ENCODE results near the gene TAS2R13.

TAS2R13 gene

GRCh38 chr12:10909462-10909861 lies at the start of gene TAS2R13:
TSS of gene TAS2R13 (minus strand) at chr12:10909562. CDS start at chr12:10909298, 264 bp downstream.
- DNase-seq: no peak
- Histone ChIP-seq H3K9me3 (ENCODE audit: insufficient read depth, low read length, severe bottlenecking) (peaks cover 5% of the 10 kb centered on the region), H3K27ac (ENCODE audit: low read length) (no peak within 1 kb of the TSS), H2AFZ (ENCODE audit: low read depth, low read length) (no peak within 1 kb of the TSS), H3K36me3 (ENCODE audit: insufficient read depth, low read length) (peaks cover 3% of the 10 kb centered on the region; the same call in 1 of the 2 replicates), H3K27me3 (ENCODE audit: insufficient read depth, low read length, poor library complexity) (no peaks in the 10 kb centered on the region), H3K4me2 (ENCODE audit: insufficient read depth, low read length) (no peak within 1 kb of the TSS), H3K79me2 (ENCODE audit: insufficient read depth, low read length) (no peaks in the 10 kb centered on the region; the same call in 1 of the 2 replicates), H4K20me1 (ENCODE audit: insufficient read depth, low read length) (no peaks in the 10 kb centered on the region), H3K9ac (ENCODE audit: low read depth, low read length) (no peak within 1 kb of the TSS), H3K4me3 (ENCODE audit: low read depth in 1 of 2, low read length in 2 of 2) (no peak within 1 kb of the TSS), H3K4me1 (ENCODE audit: insufficient read depth, low read length) (no peaks in the 10 kb centered on the region)
- no peak for ATAC-seq (ENCODE audit: insufficient read depth, low read depth)
- TF ChIP-seq EZH2 (IDR thresholded peaks at IDR 0.05; ENCODE audit: borderline replicate concordance, low read depth, low read length, severe bottlenecking): no peak
- TF ChIP-seq CTCF (IDR thresholded peaks at IDR 0.05; ENCODE audit: borderline replicate concordance, extremely low read depth, low read length, poor library complexity, severe bottlenecking): no peak

GRCh38 chr12:10957741-10958140 lies 48.4 kb upstream of the TAS2R13 start:
- Histone ChIP-seq H3K27ac (ENCODE audit: low read length) (no peak overlapping the region), H3K4me3 (ENCODE audit: low read depth in 1 of 2, low read length in 2 of 2) (no peak overlapping the region), H2AFZ (ENCODE audit: low read depth, low read length) (no peak overlapping the region), H3K4me2 (ENCODE audit: insufficient read depth, low read length) (no peak overlapping the region), H3K36me3 (ENCODE audit: insufficient read depth, low read length) (no peaks in the 10 kb centered on the region), H3K9me3 (ENCODE audit: insufficient read depth, low read length, severe bottlenecking) (peaks cover 2% of the 10 kb centered on the region), H3K27me3 (ENCODE audit: insufficient read depth, low read length, poor library complexity) (no peaks in the 10 kb centered on the region), H3K79me2 (ENCODE audit: insufficient read depth, low read length) (peaks cover 10% of the 10 kb centered on the region; the same call in 1 of the 2 replicates), H3K9ac (ENCODE audit: low read depth, low read length) (no peak overlapping the region), H3K4me1 (ENCODE audit: insufficient read depth, low read length) (peaks cover 20% of the 10 kb centered on the region), H4K20me1 (ENCODE audit: insufficient read depth, low read length) (peaks cover 18% of the 10 kb centered on the region)
- no peak for ATAC-seq (ENCODE audit: insufficient read depth, low read depth)
- DNase-seq: no peak
- no peak for TF ChIP-seq EZH2 (IDR thresholded peaks at IDR 0.05; ENCODE audit: borderline replicate concordance, low read depth, low read length, severe bottlenecking)
- TF ChIP-seq CTCF (IDR thresholded peaks at IDR 0.05; ENCODE audit: borderline replicate concordance, extremely low read depth, low read length, poor library complexity, severe bottlenecking): no peak

GRCh38 chr12:10956085-10956484 lies 46.7 kb upstream of the TAS2R13 start:
- H3K27me3 ChIP-seq (ENCODE audit: insufficient read depth, low read length, poor library complexity): no peaks in the 10 kb centered on the region
- no peaks in the 10 kb centered on the region for H3K36me3 ChIP-seq (ENCODE audit: insufficient read depth, low read length)
- no peak overlapping the region for H3K4me3 ChIP-seq (ENCODE audit: low read depth in 1 of 2, low read length in 2 of 2)
- H3K9me3 ChIP-seq (ENCODE audit: insufficient read depth, low read length, severe bottlenecking): peaks cover 2% of the 10 kb centered on the region
- no peak overlapping the region for H2AFZ ChIP-seq (ENCODE audit: low read depth, low read length)
- H4K20me1 ChIP-seq (ENCODE audit: insufficient read depth, low read length): peaks cover 13% of the 10 kb centered on the region
- H3K9ac ChIP-seq (ENCODE audit: low read depth, low read length): no peak overlapping the region
- peaks cover 10% of the 10 kb centered on the region; the same call in 1 of the 2 replicates for H3K79me2 ChIP-seq (ENCODE audit: insufficient read depth, low read length)
- ATAC-seq (ENCODE audit: insufficient read depth, low read depth) (no peak), DNase-seq (no peak)
- no peak overlapping the region for H3K4me2 ChIP-seq (ENCODE audit: insufficient read depth, low read length)
- TF ChIP-seq EZH2 (IDR thresholded peaks at IDR 0.05; ENCODE audit: borderline replicate concordance, low read depth, low read length, severe bottlenecking): no peak
- no peak for TF ChIP-seq CTCF (IDR thresholded peaks at IDR 0.05; ENCODE audit: borderline replicate concordance, extremely low read depth, low read length, poor library complexity, severe bottlenecking)
- no peak overlapping the region for H3K27ac ChIP-seq (ENCODE audit: low read length)
- peaks cover 12% of the 10 kb centered on the region for H3K4me1 ChIP-seq (ENCODE audit: insufficient read depth, low read length)
